ENCODE results near the gene BRINP1. TPM values are rescaled to one million over a fixed set of nuclear protein-coding genes. Genes with fewer than 3 reads are reported as not detected.

Gene BRINP1
- total and polyA plus RNA-seq, 2 experiments from 2014 or later = 13.4 to 33.5 TPM

DNA sequence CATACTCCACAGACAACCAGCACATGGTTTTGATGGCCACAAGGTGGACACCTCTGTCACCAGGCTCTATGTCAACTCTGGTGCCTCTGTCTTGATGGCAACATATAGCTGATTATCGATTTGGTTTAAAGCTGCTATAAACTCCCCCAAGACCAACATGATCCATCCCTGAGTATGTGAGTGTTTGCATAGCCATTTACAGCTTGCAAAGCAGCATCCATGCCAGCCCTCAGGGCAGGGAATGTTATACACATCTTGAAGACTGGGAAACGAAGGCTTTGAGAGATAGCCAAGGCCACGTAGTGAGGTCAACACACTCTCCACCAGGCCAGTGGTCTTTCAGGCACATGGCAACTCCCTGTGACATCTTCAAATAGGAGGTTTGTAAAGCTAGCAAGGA, 40.3 kb upstream of the BRINP1 start (continued):
- TF ChIP-seq ZNF462 (CRISPR knock-in tag; IDR thresholded peaks at IDR 0.05) = no peak

- no peaks in the 10 kb centered on the region for H3K9me3 Mint-ChIP-seq
- DNase-seq (ENCODE audit: low spot score) (no peak), ATAC-seq (no peak)
- Histone ChIP-seq H3K79me2 (replicated peaks; ENCODE audit: insufficient read depth) (no peaks in the 10 kb centered on the region), H3K36me3 (ENCODE audit: insufficient read depth) (no peaks in the 10 kb centered on the region), H2AFZ (no peak overlapping the region), H3K4me1 (ENCODE audit: insufficient read depth) (no peaks in the 10 kb centered on the region), H3K27me3 (ENCODE audit: insufficient read depth) (no peaks in the 10 kb centered on the region), H3K27ac (ENCODE audit: low read depth) (no peak overlapping the region), H3F3A (replicated peaks; ENCODE audit: low read depth) (no peaks in the 10 kb centered on the region), H3K4me3 (no peak overlapping the region), H3K9me2 (ENCODE audit: insufficient read depth) (no peaks in the 10 kb centered on the region), H3K4me2 (no peak overlapping the region), H4K20me1 (replicated peaks; ENCODE audit: insufficient read depth) (no peaks in the 10 kb centered on the region)
- no peak overlapping the region for H3K27ac Mint-ChIP-seq
- no peak overlapping the region for H3K4me3 Mint-ChIP-seq
- peaks cover 2% of the 10 kb centered on the region for H3K4me1 Mint-ChIP-seq
- peaks cover 1% of the 10 kb centered on the region for H3K27me3 Mint-ChIP-seq (ENCODE audit: insufficient read depth, low read depth, poor library complexity)
- TF ChIP-seq ZNF114 (CRISPR knock-in tag; IDR thresholded peaks at IDR 0.05) = no peak
- TF ChIP-seq, protein P1, sequence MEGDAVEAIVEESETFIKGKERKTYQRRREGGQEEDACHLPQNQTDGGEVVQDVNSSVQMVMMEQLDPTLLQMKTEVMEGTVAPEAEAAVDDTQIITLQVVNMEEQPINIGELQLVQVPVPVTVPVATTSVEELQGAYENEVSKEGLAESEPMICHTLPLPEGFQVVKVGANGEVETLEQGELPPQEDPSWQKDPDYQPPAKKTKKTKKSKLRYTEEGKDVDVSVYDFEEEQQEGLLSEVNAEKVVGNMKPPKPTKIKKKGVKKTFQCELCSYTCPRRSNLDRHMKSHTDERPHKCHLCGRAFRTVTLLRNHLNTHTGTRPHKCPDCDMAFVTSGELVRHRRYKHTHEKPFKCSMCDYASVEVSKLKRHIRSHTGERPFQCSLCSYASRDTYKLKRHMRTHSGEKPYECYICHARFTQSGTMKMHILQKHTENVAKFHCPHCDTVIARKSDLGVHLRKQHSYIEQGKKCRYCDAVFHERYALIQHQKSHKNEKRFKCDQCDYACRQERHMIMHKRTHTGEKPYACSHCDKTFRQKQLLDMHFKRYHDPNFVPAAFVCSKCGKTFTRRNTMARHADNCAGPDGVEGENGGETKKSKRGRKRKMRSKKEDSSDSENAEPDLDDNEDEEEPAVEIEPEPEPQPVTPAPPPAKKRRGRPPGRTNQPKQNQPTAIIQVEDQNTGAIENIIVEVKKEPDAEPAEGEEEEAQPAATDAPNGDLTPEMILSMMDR (conservative IDR thresholded peaks at IDR 0.05; ENCODE audit: low read depth in 2 of 2) = no peak
- TF ChIP-seq, protein P2, sequence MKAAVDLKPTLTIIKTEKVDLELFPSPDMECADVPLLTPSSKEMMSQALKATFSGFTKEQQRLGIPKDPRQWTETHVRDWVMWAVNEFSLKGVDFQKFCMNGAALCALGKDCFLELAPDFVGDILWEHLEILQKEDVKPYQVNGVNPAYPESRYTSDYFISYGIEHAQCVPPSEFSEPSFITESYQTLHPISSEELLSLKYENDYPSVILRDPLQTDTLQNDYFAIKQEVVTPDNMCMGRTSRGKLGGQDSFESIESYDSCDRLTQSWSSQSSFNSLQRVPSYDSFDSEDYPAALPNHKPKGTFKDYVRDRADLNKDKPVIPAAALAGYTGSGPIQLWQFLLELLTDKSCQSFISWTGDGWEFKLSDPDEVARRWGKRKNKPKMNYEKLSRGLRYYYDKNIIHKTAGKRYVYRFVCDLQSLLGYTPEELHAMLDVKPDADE (IDR thresholded peaks at IDR 0.05) = no peak
- no peak for TF ChIP-seq CREB1 (CRISPR knock-in tag; IDR thresholded peaks at IDR 0.05; ENCODE audit: low read depth)
- TF ChIP-seq STAT1 (IDR thresholded peaks at IDR 0.05; ENCODE audit: unreplicated experiment) = no peak
- no peak for TF ChIP-seq NANOG (IDR thresholded peaks at IDR 0.05; ENCODE audit: borderline replicate concordance)
- H3K36me3 Mint-ChIP-seq (ENCODE audit: low read depth) = no peaks in the 10 kb centered on the region
These were observed 31.4 kb upstream of the BRINP1 start for GRCh38 chr9:119400606-119401005.
